Endodermal cell (in vitro differentiated cells): ENCODE data around the gene GLIS1. TPM values are rescaled to one million over a fixed set of nuclear protein-coding genes. Genes with fewer than 3 reads are reported as not detected.

ENCODE experiments used
- DNase-seq: peaks from one replicate; pipeline ENCODE4 v3.0.0-alpha.2; 2017
- H3K27ac ChIP-seq: 2 replicates; pipeline ENCODE4 v1.5.1; 2013; ENCODE audit warnings: mild to moderate bottlenecking, low read depth, low read length, moderate library complexity
- H3K27me3 ChIP-seq: 2 replicates; pipeline ENCODE4 v1.6.1; 2013; ENCODE audit warnings: mild to moderate bottlenecking, low read length, moderate library complexity; ENCODE audit not compliant: insufficient read depth, control insufficient read depth, poor library complexity, severe bottlenecking
- H3K36me3 ChIP-seq: 2 replicates; pipeline ENCODE4 v1.7.0; 2013; ENCODE audit warnings: mild to moderate bottlenecking, low read length, moderate library complexity; ENCODE audit not compliant: control insufficient read depth, insufficient read depth
- H3K4me1 ChIP-seq: one replicate; pipeline ENCODE4 v1.7.0; 2013; ENCODE audit warnings: low read length; ENCODE audit not compliant: control insufficient read depth, insufficient read depth
- H3K4me3 ChIP-seq: 2 replicates; pipeline ENCODE4 v1.5.1; 2013; ENCODE audit warnings: mild to moderate bottlenecking, low read length, moderate library complexity
- H3K9ac ChIP-seq: 2 replicates; pipeline ENCODE4 v1.6.1; 2013; ENCODE audit warnings: mild to moderate bottlenecking, low read length, moderate library complexity; ENCODE audit not compliant: poor library complexity, severe bottlenecking; ENCODE audit errors: extremely low read depth
- H3K9me3 ChIP-seq: 2 replicates; pipeline ENCODE4 v1.6.1; 2013; ENCODE audit warnings: mild to moderate bottlenecking, low read length, moderate library complexity; ENCODE audit not compliant: control insufficient read depth
- H3K27ac Mint-ChIP-seq: 2 replicates; pipeline ENCODE4 v1.8.0; 2020; ENCODE audit warnings: mixed read lengths
- H3K27me3 Mint-ChIP-seq: 2 replicates; pipeline ENCODE4 v1.8.0; 2021; ENCODE audit warnings: mild to moderate bottlenecking, mixed read lengths; ENCODE audit not compliant: insufficient read depth
- H3K36me3 Mint-ChIP-seq: 2 replicates; pipeline ENCODE4 v1.8.0; 2020; ENCODE audit warnings: low read depth, mixed read lengths
- H3K4me1 Mint-ChIP-seq: 2 replicates; pipeline ENCODE4 v1.8.0; 2020; ENCODE audit warnings: mixed read lengths
- H3K4me3 Mint-ChIP-seq: 2 replicates; pipeline ENCODE4 v1.8.0; 2020; ENCODE audit warnings: mild to moderate bottlenecking, moderate library complexity, mixed read lengths
- H3K9me3 Mint-ChIP-seq: 2 replicates; pipeline ENCODE4 v1.8.0; 2020; ENCODE audit warnings: mild to moderate bottlenecking, mixed read lengths
- CTCF ChIP-seq: fragments of 200-600 bp; sonication (generic); conservative IDR thresholded peaks from 2 replicates; pipeline ENCODE4 v1.5.0; 2021; ENCODE audit warnings: antibody characterized with exemption, mild to moderate bottlenecking
- WGBS, 2 experiments: methylation state at CpG; one replicate each; pipeline versions ENCODE4 v1.1.5 to v1.1.7; 2013; ENCODE audit warnings: missing lambda C conversion rate in 2 of 2, mixed read lengths in 1 of 2; ENCODE audit not compliant: insufficient coverage in 1 of 2, insufficient read length in 1 of 2; 5-methylcytosine and 5-hydroxymethylcytosine counted together
- total RNA-seq, 2 donors: library from RNA; stranded (reverse); fragmentation: NEBNext Ultra II Directional in 1 of 2; extraction: Animal tissue kit (Norgen Biotek cat#: 25700) in 1 of 2; gene quantifications; 2 replicates in 1 of 2; 3 replicates in 1 of 2; pipeline ENCODE4 v1.2.1, GENCODE V29; 2021

GLIS1 gene
- total RNA-seq, 2 donors from 2014 or later, result 2.1 to 3.9 TPM

GRCh38 chr1:53639996-53640700 lies 98.8 kb downstream of the GLIS1 start:
- Mint-ChIP-seq H3K27ac (no peak overlapping the region), H3K4me1 (peaks cover 11% of the 10 kb centered on the region), H3K36me3 (no peaks in the 10 kb centered on the region), H3K4me3 (no peak overlapping the region), H3K9me3 (no peaks in the 10 kb centered on the region), H3K27me3 (no peaks in the 10 kb centered on the region)
- WGBS, 2 experiments, result 91 to 96% methylated on average over 3 to 4 of the region's 4 CpGs
- Histone ChIP-seq H3K4me3 (no peak overlapping the region), H3K9ac (no peak overlapping the region), H3K36me3 (no peaks in the 10 kb centered on the region), H3K4me1 (peaks cover under 1% of the 10 kb centered on the region), H3K9me3 (no peaks in the 10 kb centered on the region), H3K27ac (no peak overlapping the region), H3K27me3 (no peaks in the 10 kb centered on the region)
- TF ChIP-seq CTCF, result no peak
- DNase-seq, result peak; percentile 19

- no peaks in the 10 kb centered on the region for H3K27me3 ChIP-seq
- H3K27ac ChIP-seq, result no peak overlapping the region
- TF ChIP-seq CTCF, result no peak
- no peak overlapping the region for H3K4me3 Mint-ChIP-seq
- H3K9me3 ChIP-seq, result no peaks in the 10 kb centered on the region
- peaks cover 9% of the 10 kb centered on the region for H3K4me1 Mint-ChIP-seq
- H3K9ac ChIP-seq, result no peak overlapping the region
- peak; percentile 49 for DNase-seq
- H3K9me3 Mint-ChIP-seq, result no peaks in the 10 kb centered on the region
- H3K27ac Mint-ChIP-seq, result no peak overlapping the region
- H3K36me3 ChIP-seq, result no peaks in the 10 kb centered on the region
- no peaks in the 10 kb centered on the region for H3K27me3 Mint-ChIP-seq
- no peak overlapping the region for H3K4me3 ChIP-seq
- no peaks in the 10 kb centered on the region for H3K4me1 ChIP-seq
- no peaks in the 10 kb centered on the region for H3K36me3 Mint-ChIP-seq
- WGBS, 2 experiments, result 88 to 95% methylated on average over 8 to 16 of the region's 16 CpGs
Measured at GRCh38 chr1:53639251-53639763, 99.7 kb downstream of the GLIS1 start.

- peak; percentile 41 for DNase-seq
- no peaks in the 10 kb centered on the region for H3K9me3 Mint-ChIP-seq
- Histone ChIP-seq H3K4me3 (no peak overlapping the region), H3K27ac (no peak overlapping the region), H3K9ac (no peak overlapping the region), H3K4me1 (no peaks in the 10 kb centered on the region), H3K9me3 (no peaks in the 10 kb centered on the region), H3K36me3 (no peaks in the 10 kb centered on the region), H3K27me3 (no peaks in the 10 kb centered on the region)
- no peaks in the 10 kb centered on the region for H3K27me3 Mint-ChIP-seq
- no peak overlapping the region for H3K4me3 Mint-ChIP-seq
- WGBS, 2 experiments, result 93 to 98% methylated on average over 6 to 8 of the region's 8 CpGs
- no peak for TF ChIP-seq CTCF
- no peaks in the 10 kb centered on the region for H3K36me3 Mint-ChIP-seq
- no peak overlapping the region for H3K27ac Mint-ChIP-seq
- H3K4me1 Mint-ChIP-seq, result peaks cover 4% of the 10 kb centered on the region
Measured at GRCh38 chr1:53638360-53639035, 100.5 kb downstream of the GLIS1 start.
